Activated CD8-positive, alpha-beta memory T cell treated with anti-CD3 and anti-CD28 coated beads, Interleukin-2, amount 50 U/mL, for 4 hours (primary cell): ENCODE measurements around the gene AIRE.
"Not testable (repeated sequence)": the region's sequence is repeated elsewhere in the genome, so short reads cannot be mapped to it uniquely, and the experiment has no call there.

Experiments
- DNase-seq: peaks from one replicate; pipeline ENCODE4 v3.0.0-alpha.2; 2020

AIRE gene

GRCh38 chr21:44338971-44339910 is 53.6 kb downstream of the AIRE start, which contains the start of gene CFAP410:
CFAP410 (minus strand) TSS chr21:44339390; CDS start chr21:44339194, 196 bp downstream.
- peak; percentile 95 for DNase-seq

GRCh38 chr21:44341726-44342458 is 56.2 kb downstream of the AIRE start:
- not testable (repeated sequence) for DNase-seq

GRCh38 chr21:44342981-44343380 is 57.3 kb downstream of the AIRE start:
- DNase-seq = not testable (repeated sequence)

GRCh38 chr21:44344541-44345183 is 59.0 kb downstream of the AIRE start:
- DNase-seq = no peak

- DNase-seq = no peak
Measured at GRCh38 chr21:44345495-44345894, 59.8 kb downstream of the AIRE start.

GRCh38 chr21:44347911-44348451 is 62.3 kb downstream of the AIRE start:
- no peak for DNase-seq
